Neutrophil (primary cell): ENCODE measurements around the gene CCDC89.

Source experiments
- H3K27ac ChIP-seq: fragments of 200-600 bp; sonication (generic); 2 replicates; pipeline ENCODE4 v1.5.1; 2016; ENCODE audit warnings: mild to moderate bottlenecking, moderate library complexity
- H3K27me3 ChIP-seq: fragments of 200-600 bp; sonication (generic); 2 replicates; pipeline ENCODE4 v1.6.0; 2016; ENCODE audit warnings: mild to moderate bottlenecking
- H3K36me3 ChIP-seq: fragments of 200-600 bp; sonication (generic); 2 replicates; pipeline ENCODE4 v1.5.1; 2017
- H3K4me1 ChIP-seq, 2 experiments: fragments of 200-600 bp in 1 of 2; sonication (generic) in 1 of 2; 1 replicate in 1 of 2; 2 replicates in 1 of 2; pipeline versions ENCODE4 v1.5.1 to v1.6.1; 2013 to 2016; ENCODE audit warnings: low read depth in 1 of 2, low read length in 1 of 2, mild to moderate bottlenecking in 1 of 2, moderate library complexity in 1 of 2; ENCODE audit not compliant: control insufficient read depth in 1 of 2, insufficient read depth in 1 of 2
- H3K4me3 ChIP-seq, 2 experiments: fragments of 200-600 bp in 1 of 2; sonication (generic) in 1 of 2; 1 replicate in 1 of 2; 2 replicates in 1 of 2; pipeline ENCODE4 v1.5.1; 2013 to 2016; ENCODE audit warnings: low read depth in 1 of 2, low read length in 1 of 2, mild to moderate bottlenecking in 1 of 2, moderate library complexity in 1 of 2
- H3K9me3 ChIP-seq: fragments of 200-600 bp; sonication (generic); 2 replicates; pipeline ENCODE4 v1.5.1; 2016
- TF ChIP-seq, protein P1 (sequence below): fragments of 200-600 bp; sonication (generic); IDR thresholded peaks from 2 replicates; pipeline ENCODE4 v1.5.1; 2016; ENCODE audit warnings: antibody characterized with exemption

The CCDC89 gene

DNA sequence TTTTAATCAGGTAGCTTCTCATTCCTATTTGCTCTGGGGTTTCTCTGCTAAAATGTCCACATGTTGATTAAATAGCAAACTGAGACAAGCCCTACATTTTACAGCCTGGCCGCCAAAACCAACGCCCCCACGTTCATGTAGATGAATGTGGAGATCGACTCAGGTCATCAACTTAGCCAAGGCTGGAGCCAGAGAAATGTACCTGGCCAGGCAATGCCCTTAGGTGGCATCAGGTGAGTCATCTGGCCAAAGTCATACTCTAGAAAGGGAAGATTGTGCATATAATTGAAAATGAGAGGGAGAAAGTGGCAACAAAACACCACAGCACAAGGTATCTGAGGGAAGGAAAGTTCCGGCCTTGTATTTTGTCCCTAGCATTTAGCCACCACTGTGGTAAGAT is 37.1 kb upstream of the CCDC89 start:
- TF ChIP-seq, protein P1, sequence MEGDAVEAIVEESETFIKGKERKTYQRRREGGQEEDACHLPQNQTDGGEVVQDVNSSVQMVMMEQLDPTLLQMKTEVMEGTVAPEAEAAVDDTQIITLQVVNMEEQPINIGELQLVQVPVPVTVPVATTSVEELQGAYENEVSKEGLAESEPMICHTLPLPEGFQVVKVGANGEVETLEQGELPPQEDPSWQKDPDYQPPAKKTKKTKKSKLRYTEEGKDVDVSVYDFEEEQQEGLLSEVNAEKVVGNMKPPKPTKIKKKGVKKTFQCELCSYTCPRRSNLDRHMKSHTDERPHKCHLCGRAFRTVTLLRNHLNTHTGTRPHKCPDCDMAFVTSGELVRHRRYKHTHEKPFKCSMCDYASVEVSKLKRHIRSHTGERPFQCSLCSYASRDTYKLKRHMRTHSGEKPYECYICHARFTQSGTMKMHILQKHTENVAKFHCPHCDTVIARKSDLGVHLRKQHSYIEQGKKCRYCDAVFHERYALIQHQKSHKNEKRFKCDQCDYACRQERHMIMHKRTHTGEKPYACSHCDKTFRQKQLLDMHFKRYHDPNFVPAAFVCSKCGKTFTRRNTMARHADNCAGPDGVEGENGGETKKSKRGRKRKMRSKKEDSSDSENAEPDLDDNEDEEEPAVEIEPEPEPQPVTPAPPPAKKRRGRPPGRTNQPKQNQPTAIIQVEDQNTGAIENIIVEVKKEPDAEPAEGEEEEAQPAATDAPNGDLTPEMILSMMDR, result no peak
- no peak overlapping the region for H3K27ac ChIP-seq

DNA sequence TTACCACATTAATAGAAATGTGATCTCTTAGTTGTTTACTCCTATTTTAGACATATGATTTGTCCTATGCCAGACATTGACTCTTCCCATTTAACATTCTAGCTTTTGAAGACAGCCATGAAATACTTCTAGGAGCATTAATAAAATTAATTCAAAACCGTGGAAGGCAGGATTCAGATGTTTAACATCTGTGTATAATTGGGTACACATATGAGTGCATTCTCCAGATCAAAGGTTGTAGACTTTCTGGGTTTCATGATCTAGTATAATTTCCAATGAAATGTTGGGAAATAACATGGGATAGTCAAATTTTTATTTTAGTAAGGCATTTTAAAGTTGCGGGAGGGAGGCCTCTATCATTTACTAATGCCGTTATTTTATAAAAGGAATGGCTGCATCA is 35.2 kb upstream of the CCDC89 start:
- peaks cover 0 to 5% of the 10 kb centered on the region in 2 experiments for H3K4me1 ChIP-seq
- no peaks in the 10 kb centered on the region for H3K9me3 ChIP-seq
- H3K36me3 ChIP-seq, result no peaks in the 10 kb centered on the region
- H3K4me3 ChIP-seq, result no peak overlapping the region
- TF ChIP-seq, protein P1, result no peak
- H3K27me3 ChIP-seq, result no peaks in the 10 kb centered on the region
- no peak overlapping the region for H3K27ac ChIP-seq

More for the DNA sequence above, 37.1 kb upstream of the CCDC89 start:
- Histone ChIP-seq H3K4me3 (no peak overlapping the region), H3K27me3 (no peaks in the 10 kb centered on the region), H3K36me3 (no peaks in the 10 kb centered on the region), H3K4me1 (peaks cover 0 to 5% of the 10 kb centered on the region in 2 experiments), H3K9me3 (no peaks in the 10 kb centered on the region)

DNA sequence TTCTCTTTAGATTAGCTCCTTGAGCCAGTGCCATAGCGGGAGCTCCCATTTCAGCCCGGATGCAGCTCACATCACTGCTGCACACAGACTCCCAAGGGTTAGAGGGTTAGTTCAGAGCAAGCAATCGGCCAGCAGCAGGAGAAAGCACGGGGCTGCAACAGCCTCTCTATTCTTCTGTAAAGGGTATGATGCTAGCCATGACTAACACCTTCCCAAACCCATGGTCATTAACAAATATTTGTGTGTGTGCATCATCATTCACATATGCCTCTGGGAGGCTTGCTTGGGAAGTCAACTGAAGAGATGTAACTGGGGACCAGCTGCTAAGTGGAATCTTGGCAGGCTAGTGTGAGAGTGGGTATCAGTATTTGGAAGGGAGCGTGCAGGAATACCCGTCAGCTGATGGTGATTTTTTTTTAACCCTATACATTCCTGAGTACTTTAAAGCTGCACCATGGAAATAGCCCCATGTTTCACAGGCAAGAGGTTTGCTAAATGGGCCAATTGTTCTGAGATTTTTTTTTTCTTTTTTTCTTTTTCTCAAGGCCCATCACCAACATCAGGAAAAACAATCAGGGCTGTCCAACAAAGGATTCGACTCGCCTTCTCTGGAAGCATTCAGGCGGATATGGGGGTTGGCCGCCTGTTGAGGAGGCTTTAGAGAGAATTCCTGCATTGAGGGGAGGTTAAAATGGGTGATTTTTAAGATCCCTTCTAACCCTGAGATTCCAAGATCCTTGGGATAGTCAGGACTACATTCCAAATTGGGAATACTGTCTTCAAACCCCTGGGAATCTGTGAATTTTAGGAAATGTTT is 33.2 kb upstream of the CCDC89 start:
- Histone ChIP-seq H3K27me3 (no peaks in the 10 kb centered on the region), H3K4me1 (no peaks in the 10 kb centered on the region), H3K9me3 (no peaks in the 10 kb centered on the region), H3K27ac (no peak overlapping the region), H3K4me3 (no peak overlapping the region), H3K36me3 (no peaks in the 10 kb centered on the region)
- TF ChIP-seq, protein P1, result no peak

DNA sequence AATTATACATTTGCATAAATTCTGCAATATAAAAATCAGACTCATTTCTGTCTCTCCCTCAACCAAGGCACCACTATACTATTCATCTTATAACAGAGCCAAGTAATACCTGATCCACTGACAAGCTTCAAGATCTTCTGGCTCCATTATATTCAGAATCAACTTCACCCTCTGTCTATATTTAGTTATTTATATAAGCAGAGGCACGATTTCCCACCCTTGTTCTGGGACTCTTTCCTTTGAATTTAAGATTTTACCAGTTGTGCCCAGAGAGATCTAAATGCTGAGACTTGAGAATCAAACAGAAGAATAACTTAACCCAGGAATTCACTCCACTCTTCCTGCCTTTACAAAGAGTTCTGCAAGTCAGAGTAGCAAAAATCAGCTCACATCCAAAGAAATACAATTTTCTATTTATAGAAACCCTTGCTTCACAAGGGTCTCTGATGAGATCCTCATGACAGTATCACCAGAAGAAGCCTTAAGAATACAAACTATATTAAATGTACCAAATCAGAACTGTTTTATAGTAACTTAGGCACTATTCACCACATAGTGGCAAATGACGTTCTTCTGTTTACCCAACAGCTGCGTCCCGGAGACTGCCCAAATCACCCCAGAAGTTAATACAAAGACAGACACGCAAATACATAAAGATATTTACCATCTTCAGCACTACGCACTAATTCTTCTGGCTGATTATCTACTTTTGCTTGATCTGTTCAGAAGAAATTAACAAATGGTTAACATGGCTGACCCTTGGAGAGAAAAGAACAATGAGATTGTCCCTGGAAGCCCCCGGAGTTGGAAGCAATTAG is 32.3 kb upstream of the CCDC89 start:
- Histone ChIP-seq H3K27me3 (no peaks in the 10 kb centered on the region), H3K4me3 (no peak overlapping the region), H3K9me3 (no peaks in the 10 kb centered on the region), H3K4me1 (no peaks in the 10 kb centered on the region), H3K27ac (no peak overlapping the region), H3K36me3 (no peaks in the 10 kb centered on the region)
- TF ChIP-seq, protein P1, result no peak

DNA sequence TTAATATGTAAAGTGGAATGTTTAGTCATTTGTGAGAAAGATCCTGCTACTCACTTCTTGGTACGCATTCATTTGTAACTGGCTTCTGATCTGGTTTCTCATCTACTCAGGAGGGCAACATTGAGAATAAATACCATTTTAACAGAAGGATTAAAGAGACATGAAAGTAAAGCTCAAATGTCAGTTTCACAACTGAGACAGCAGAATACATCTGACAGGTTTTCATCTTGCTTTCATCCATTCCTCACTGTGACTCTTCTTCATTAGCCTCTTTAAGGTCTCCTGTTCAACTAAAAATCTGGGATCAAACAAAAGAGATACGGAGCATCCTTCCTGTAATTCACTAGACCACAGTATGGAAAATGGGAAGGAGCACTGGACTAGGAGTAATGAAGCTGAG is 31.4 kb upstream of the CCDC89 start:
- Histone ChIP-seq H3K36me3 (no peaks in the 10 kb centered on the region), H3K27me3 (no peaks in the 10 kb centered on the region), H3K4me1 (no peaks in the 10 kb centered on the region), H3K27ac (no peak overlapping the region), H3K4me3 (no peak overlapping the region), H3K9me3 (no peaks in the 10 kb centered on the region)
- TF ChIP-seq, protein P1, result no peak
